HG02885 (cell line): ENCODE measurements around the gene CMTR1.

Experiments used
- ATAC-seq: cut with Tn5 transposase; IDR thresholded peaks from one replicate; pipeline ENCODE4 v1.9.1; 2021; ENCODE audit warnings: mild to moderate bottlenecking; ENCODE audit not compliant: unreplicated experiment, poor library complexity

CMTR1 gene

DNA sequence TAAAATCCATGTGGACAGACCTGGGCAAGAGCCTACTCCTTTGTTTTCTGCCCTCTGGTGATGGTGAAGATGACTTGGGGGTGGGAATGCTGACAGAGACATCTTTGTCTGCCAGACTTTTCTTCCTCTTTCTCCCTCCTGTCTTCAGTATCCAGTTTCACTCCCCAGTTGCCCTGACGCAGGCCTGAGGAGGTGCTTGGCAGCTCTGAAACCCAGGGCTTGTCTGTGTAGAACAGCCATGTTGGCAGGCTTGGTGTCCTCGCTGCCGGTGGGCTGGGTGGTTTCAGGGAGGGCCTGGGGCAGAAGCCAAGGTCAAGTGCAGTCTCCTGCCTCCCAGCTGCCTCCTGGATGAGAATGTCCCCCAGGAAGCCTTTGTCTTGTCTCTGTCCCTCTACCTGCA, 44.2 kb downstream of the CMTR1 start:
- ATAC-seq, result no peak

DNA sequence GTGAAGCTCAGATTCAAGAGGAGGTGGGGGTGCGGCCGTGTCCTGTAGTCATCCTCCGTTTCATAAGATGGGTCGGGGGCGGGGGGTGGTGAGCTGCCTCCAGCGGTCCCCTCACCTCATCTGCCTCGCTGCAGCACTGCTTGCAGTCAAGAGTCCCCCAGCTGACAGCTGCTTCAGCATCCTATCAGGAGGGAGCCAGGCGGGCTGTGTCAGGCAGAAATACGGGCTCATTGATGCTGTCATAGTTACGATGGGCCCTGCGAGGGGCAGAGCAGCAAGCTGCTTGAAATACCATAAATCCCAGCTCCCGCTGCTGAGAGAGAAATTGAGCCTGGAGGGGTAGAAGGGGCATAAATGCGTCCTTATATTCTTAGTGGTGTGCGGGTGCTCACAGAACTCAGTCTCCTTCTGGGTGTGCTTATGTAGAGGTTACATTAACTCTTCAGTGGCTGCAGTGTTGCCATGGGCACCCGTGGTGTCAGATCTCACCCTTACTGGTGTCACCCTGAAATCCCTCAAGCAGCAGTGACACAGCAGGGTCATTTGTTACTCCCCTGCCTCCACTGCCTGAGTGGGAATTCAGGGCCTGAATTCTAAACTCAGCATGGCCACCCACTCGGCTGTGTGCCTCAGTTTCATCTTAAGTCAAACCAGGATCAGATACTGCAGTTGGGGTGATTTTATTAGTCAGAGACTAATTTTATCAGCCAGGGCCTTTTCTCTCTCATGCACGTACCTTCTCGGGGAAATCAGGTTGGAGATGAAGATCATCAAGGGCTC, 44.8 kb downstream of the CMTR1 start:
- no peak for ATAC-seq

DNA sequence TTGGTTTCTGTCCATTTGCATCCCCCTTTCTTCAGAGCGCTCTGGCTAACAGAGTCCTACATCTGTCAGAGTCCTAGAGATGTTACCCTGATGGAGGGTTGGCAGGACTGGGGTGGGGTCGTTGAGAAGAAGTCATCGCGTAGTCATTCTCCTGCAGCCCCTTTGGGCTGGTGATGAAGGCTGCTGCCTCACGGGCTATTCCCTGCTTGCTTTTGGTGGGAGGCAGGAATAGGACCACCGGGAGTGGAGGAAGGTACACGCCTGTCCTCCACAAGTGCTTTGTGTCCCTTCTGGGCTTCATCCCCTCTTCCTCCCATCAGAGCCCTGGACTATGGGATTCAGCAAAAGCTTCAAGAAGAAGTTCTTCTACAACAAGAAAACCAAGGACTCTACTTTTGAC, 45.8 kb downstream of the CMTR1 start:
- ATAC-seq, result no peak

DNA sequence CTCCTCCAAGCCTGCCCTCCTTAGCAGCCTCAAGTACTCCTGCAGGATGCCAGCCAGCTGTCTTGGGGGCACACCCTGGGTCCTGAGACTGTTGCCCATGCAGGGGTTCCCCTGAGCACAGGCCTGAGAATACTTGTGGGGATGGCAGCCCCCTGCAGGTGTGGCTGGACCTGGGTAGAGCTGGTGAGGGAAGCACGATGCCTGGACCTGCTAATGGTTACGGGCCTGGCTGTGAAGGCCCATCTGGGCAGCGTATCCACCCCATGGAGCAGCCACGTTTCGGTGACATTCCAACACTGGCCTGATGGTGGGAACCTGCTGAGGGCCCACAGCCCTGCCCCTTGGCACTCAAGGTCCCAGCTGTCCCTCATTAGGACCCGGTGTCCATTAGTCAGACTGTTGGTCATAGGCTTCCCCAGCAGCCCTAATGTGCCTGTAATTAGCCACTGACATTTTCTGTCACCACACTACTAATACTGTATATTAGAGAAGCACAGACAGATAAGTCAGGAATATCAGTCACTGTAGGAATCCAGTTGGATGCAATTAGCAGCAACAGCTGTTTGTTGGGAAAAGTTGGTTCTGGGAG, 46.3 kb downstream of the CMTR1 start:
- no peak for ATAC-seq

DNA sequence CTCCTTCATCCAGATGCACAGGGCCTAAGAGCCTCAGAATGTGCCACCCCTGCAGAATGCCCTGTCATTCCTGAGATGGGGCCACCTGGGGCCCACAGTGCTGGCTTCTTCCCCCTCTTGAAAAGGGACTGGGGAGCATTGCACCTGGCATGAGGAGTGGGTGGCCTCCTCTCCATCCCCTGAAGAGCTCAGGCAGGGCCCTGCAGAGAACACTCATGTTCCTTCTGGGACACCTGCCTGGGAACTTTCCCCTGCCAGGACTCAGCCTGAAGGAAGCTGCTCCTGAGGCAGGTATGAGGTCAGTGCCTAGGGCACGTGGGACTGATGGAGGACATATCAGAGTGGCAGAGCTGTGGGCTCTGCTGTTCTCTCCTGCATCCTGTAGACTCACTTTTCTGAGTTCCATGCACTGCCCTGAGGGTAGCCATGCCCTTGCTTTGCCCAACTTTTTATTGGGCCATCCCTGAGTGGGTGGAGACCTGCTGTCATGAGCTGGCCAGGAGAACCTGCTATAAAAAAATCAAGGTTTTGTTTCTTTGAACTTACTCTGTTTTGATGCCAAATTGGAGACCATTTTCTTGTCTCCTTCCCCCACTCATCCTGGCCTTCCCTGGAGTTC, 47.2 kb downstream of the CMTR1 start:
- no peak for ATAC-seq

DNA sequence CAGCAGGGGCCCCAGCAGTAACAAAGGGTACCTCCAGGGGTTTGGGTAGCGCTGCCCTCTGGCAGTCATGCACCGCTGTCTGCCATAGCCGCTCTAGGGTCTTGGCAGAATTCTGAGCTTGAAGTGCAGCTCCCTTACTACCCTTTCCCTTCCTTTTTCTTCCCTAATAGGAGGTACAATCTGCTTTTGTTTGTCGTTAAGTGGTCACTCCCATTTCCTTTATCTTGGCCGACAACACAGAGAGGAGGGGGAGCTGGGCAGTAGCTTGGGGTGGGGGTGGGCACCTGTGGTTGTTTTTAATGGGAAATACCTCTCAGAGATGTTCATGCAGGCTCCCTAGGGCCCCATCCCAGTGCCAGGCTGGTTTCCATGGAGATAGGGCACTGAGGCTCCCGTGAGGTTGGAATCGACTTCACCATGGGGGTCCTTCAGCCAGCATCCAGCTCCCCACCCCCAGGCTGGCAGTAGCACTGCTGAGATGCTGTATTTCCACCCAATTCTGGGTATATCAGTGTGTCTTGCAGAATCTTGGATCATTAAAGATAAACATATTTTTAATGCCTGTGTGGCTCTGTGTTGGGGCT, 48.0 kb downstream of the CMTR1 start:
- no peak for ATAC-seq

DNA sequence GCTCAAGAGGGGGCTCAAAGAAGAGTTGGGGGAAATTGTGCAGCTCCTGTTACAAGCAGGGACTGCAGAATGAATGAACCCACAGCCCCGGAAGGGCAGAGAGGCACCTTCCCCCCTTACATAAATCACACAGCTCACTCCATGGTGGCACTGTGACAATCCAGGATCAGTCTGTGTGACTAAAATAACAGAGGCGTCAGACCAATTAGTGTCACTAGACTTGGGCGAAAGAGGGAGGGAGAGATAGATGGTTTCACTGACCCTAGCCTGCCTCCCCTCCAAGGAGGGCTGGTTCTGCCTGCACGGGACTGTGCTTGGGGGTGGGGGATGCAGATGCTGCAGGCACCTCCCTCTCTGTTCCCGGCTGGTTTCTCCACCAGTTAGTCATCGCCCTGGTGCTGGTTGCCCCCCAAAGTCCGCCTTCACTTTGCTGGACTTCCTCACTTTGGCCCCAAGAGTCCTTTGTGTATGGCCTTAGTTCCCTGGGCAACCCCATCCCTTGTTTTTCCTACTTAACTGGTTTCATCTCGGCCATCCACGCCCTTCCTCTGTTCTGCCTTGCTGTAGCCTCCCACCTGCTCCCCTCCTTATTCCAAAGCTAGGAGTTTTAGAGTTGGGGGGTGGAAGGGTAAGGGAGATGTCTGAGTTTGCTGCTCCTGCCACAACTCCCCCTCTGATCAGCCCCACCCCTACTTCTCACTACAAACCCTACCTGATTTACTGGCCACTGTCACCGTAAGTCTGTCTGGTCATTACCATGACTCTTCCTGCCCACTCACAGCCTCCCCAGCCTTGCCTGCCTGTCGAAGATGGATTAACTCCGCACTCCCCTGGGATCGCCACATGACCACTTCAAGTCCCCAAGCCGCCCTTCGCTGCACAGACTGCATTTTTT, 48.9 kb downstream of the CMTR1 start:
- no peak for ATAC-seq

DNA sequence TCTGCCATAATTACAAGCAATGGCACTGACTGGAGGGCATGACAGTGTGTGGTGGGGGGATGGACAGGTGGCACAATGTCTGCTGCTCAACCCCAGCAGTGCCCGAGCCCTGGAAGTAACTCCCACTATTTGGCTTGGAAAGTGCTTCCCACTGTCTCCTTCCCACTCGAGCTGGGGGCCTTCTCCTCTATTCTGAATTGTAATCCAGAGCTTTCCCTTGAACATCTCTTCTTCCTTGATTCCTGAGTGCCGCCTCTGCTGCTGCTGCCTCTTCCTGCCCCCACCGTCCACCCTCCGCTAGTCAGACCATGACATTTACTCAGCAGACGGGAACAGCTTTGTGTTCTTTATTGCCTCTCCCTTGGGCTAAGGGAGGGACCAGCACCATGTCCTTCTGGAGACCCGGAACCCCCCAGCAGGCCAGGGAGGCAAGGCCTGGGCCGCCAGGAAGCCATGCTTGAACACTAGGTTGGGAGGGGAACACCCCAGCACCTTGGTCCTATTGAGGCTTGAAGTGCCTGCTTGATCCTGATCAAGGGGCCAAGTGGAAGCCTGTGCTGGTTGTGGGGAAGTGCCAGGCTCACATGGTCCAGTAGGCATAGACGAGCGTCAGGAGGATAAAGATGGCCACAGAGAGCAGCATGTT, 49.7 kb downstream of the CMTR1 start:
- no peak for ATAC-seq

DNA sequence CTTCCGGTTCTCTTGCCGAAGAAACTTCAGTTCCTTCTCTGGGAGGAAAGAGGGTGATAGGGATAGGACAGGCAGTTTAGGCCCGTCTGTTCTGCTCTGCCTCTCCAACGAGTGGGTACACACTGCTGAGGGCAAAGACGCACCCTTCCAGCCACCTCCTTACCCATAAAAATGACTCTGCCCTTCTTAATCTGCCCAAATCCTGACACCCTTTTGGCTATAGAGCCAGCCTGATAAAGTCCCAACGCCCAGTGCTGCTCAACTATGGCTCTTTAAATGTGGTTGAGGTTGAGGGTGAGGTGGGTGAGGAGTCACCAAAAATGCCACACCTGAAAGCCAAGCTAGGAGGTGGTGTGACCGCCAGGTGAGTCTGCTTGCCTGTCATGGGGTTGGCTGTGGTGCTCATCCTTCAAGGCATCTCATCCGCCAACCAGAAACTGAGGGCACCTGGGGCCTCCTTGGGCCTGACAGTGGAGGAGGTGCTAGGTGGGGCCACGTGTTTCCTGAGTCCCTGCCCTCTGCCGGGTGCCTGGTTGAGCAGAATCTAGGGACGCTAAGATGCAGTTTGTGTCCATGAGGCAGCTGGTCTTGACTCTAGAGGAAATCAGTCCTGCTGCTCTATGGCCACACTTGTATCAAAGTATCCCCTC, 50.4 kb downstream of the CMTR1 start:
- ATAC-seq, result no peak

DNA sequence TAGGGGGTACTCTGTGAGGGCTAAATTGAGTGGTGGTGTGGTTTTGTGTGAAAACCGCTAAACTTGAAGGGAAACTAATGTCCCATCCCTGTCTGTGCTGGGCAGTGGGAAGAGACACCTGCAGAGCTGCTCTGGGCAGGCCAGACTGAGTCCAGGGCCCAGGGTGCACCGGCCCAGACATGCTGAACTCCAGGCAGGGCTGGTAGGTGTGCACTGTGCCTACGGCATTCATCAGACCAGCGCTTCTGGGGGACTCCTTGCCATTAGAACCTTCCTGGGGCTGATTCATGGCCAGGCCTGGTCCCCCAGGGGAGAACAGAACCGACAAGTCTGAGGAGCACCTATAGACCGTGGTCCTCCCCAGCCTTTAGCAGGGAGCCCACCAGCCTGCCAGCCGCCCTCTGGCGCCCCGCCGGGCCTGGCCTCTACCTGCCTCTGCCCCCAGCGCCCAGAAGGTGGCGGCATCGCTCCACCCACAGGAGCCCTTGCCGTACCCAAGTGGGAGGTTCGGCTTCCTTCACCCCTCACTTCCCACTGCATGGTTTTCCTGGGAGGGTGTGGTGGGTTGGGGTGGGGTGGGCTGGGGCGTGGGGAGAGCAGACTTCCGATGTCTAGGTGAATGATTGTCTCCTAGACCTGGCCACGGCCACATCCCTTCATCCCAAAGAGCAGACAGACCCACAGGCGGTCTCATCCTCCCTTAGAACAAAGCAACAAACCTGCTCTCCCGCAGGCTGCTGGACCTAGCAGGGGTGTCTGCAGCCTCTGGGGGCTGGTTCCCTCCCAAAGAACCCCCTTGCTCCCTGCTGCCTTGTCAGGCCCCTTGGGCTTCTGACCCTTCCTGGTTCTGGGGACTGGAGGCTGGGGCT, 51.1 kb downstream of the CMTR1 start:
- no peak for ATAC-seq

DNA sequence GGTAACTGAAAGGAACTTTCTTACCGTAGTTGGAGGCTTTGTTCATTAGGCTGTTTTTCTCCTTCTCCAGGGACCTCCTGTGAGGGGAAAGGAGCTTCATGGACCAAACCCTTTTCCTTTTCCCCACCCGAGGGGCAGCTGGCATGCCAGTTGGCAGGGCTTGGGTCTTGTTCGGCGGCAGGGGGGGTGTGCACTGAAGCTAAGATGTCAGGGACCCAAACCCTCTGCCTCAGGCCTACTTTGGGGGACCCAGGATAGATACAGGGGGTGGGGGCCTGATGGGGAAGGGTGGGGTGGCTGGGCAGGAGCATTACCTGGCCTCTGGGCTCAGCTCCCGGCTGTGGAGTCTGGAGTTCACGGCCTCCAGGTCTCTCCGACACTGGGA, 51.8 kb downstream of the CMTR1 start:
- no peak for ATAC-seq

DNA sequence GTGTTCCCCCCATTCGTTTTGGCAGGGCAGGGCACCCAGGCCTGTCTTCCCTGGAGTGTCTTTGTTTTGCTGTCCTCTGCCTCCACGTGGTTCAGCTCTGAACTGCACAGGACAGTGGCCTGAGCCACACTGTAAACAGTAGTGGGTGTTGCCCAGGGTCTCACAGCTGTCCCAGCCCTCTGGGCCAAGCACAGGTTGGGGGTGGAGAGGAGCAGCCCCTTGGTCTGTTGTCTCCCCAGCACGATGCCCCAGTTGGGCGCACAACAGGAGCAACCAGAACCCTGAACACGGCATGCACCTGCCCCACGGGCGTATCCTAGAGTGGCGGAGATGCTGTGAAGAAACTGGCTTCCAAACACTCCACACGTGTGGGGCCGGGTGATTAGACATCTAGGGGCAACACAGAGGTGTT, 52.3 kb downstream of the CMTR1 start:
- no peak for ATAC-seq

DNA sequence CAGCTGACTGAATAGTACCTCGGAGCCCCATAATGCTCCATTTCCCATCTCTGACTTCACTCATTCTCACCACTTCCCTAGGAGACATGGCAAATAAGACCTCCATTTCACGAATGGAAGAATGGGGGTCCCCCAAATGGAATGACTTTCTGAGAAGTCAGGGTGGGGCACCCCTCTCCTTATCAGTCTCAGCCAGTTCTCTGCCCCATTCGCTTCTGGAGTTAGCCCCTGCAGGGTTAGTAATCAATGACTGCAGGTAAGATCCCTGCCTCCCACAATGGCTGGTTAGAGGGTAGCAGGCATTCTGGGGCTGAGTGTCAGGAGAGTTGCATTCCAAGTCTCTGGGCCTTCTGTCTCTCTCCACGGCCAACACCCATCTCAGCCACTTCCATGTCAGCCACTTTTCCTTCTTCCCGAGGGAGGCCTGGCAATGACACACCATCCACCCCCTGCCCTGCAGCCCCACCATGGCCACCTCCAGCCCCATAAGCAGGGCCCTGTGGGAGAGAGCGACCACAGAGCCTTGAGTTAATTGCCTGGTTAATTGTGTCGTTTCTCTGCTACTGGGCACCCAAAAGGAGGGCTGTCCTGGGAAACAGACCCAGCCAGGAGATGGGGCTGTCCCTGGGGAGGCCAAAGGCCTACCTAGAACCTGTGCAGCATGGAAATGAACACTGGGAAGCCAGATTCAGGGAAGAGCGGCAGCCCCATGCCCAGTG, 53.3 kb downstream of the CMTR1 start:
- no peak for ATAC-seq

DNA sequence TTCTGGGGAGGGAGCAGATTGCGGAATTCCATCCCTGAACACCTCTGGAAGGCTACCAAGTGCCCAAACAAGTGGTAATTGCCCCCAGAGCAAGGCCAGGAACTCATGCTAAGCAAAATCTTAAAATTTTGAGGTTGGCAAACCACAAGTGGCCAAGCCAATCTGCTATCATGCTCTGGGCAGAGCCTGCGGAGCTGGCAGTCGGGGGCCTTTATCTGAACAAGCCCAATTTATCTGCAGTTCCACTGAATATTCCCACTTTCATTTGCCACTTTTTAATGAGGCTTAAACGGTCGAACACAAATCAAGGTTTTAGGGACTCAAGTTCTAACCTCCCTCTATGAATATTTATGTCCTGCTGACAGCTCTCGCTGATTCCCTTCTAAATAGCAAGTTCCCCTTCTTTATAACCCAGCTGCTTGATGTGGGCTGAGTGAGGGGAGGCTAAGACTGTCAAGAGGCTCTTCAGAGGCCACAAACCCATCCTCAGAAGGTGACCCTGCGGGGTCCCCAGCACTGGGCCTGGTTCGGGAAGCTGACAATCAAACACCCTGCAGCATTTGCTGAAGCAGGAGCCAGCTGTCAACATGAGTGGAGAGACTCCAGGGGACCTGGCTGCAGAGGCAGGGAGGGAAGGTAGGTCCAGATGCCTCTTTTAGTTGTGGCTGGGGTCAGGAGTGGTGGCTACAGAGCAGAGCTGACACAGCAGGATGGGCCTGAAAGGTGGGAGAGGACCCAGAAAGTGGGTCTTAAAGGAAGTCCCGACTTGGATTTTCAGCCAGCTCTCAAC, 54.8 kb downstream of the CMTR1 start:
- ATAC-seq, result no peak

DNA sequence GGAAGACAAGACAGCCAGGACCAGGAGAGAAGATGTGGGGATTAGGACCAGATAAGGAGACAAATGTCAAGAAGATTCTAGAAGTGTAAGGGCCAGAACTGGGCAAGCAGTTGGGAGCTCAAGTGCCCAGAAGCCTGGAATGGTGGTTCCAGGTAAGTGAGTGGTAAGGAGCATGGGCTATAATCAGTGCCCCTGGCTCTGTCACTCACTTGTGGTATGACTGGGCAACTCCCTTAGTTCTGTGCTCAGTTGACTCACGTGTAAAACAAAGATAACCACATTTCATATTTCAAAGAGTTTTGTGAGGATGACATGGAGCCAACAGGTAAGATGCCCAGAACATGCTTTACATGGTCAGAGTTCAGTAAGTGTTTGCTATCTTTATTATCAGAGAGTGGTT, 55.5 kb downstream of the CMTR1 start:
- no peak for ATAC-seq

DNA sequence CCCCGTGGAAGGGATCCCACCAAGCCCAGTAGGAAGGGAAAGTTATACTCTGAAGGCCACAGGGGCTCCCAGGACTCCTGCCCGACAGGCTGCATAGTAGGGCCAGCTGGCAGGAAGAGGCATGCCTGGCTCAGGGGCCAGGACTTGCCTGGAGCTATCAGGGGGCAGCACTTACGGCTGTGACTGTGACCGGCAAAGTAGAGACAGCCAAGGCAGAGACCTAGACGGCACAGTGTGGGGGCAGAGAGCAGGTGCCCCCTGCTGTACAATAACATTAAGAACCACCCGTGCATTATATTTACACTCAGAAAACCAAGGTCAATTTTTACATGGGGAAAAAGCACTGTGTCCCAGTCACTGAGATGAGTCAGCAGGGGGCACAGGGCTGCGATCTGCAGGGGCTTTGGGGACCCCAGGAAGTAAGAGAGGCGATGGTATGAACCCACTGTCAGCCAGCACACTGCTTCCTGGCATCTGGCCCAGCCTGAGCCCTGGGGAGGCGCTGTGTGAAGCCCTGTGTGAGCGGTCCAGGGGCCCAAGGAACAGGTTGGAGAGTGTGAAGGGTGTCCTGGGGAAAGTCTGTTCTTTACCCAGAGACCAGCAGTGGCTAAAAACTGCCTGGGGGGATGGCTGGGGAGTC, 56.8 kb downstream of the CMTR1 start:
- ATAC-seq, result no peak
